GM23338 (cell line): ENCODE data around the gene MBNL1. TPM values are rescaled to one million over a fixed set of nuclear protein-coding genes. Genes with fewer than 3 reads are reported as not detected.

Experiments
- ATAC-seq: fragments of 200-7000 bp; cut with Tn5 transposase; 3 replicates; pipeline ENCODE4 v1.9.1; 2020
- DNase-seq: peaks from one replicate; pipeline ENCODE4 v3.0.0-alpha.2; 2015; ENCODE audit warnings: low spot score
- H2AFZ ChIP-seq: fragments of 200-600 bp; sonication (generic); 2 replicates; pipeline ENCODE4 v1.8.0; 2016; ENCODE audit warnings: antibody characterized with exemption, mild to moderate bottlenecking, moderate library complexity
- H3F3A ChIP-seq: fragments of 200-600 bp; sonication (generic); replicated peaks from 2 replicates; pipeline ENCODE4 v1.8.0; 2017; ENCODE audit warnings: antibody characterized with exemption, mixed run types, low read depth
- H3K27ac ChIP-seq: fragments of 200-600 bp; sonication (generic); 2 replicates; pipeline ENCODE4 v1.6.1; 2016; ENCODE audit warnings: low read depth
- H3K27me3 ChIP-seq: fragments of 200-600 bp; sonication (generic); 2 replicates; pipeline ENCODE4 v1.8.0; 2016; ENCODE audit warnings: mild to moderate bottlenecking, mixed run types, moderate library complexity; ENCODE audit not compliant: insufficient read depth
- H3K36me3 ChIP-seq: fragments of 200-600 bp; sonication (generic); 2 replicates; pipeline ENCODE4 v1.8.0; 2016; ENCODE audit warnings: mild to moderate bottlenecking; ENCODE audit not compliant: insufficient read depth
- H3K4me1 ChIP-seq: fragments of 200-600 bp; sonication (generic); 2 replicates; pipeline ENCODE4 v1.8.0; 2016; ENCODE audit warnings: mild to moderate bottlenecking, moderate library complexity; ENCODE audit not compliant: insufficient read depth
- H3K4me2 ChIP-seq: fragments of 200-600 bp; sonication (generic); 2 replicates; pipeline ENCODE4 v1.7.1; 2017; ENCODE audit warnings: mixed run types
- H3K4me3 ChIP-seq: fragments of 200-600 bp; sonication (generic); 2 replicates; pipeline ENCODE4 v1.6.1; 2016; ENCODE audit warnings: mixed run types
- H3K79me2 ChIP-seq: fragments of 200-600 bp; sonication (generic); replicated peaks from 2 replicates; pipeline ENCODE4 v1.8.0; 2017; ENCODE audit warnings: mild to moderate bottlenecking; ENCODE audit not compliant: insufficient read depth
- H3K9me2 ChIP-seq: fragments of 200-600 bp; sonication (generic); 2 replicates; pipeline ENCODE4 v1.8.0; 2017; ENCODE audit not compliant: insufficient read depth
- H4K20me1 ChIP-seq: fragments of 200-600 bp; sonication (generic); replicated peaks from 2 replicates; pipeline ENCODE4 v1.8.0; 2017; ENCODE audit warnings: mild to moderate bottlenecking; ENCODE audit not compliant: insufficient read depth
- H3K27ac Mint-ChIP-seq: 2 replicates; pipeline ENCODE4 v1.8.0; 2020; ENCODE audit warnings: inconsistent platforms, mild to moderate bottlenecking, moderate library complexity, mixed read lengths
- H3K27me3 Mint-ChIP-seq: 3 replicates; pipeline ENCODE4 v1.8.0; 2022; ENCODE audit warnings: low read depth, mild to moderate bottlenecking, moderate library complexity, mixed read lengths, inconsistent platforms; ENCODE audit not compliant: insufficient read depth, poor library complexity
- H3K36me3 Mint-ChIP-seq: 3 replicates; pipeline ENCODE4 v1.8.0; 2021; ENCODE audit warnings: low read depth, mild to moderate bottlenecking, inconsistent platforms, moderate library complexity, mixed read lengths
- H3K4me1 Mint-ChIP-seq: 3 replicates; pipeline ENCODE4 v1.8.0; 2020; ENCODE audit warnings: mild to moderate bottlenecking, inconsistent platforms, mixed read lengths
- H3K4me3 Mint-ChIP-seq: 3 replicates; pipeline ENCODE4 v1.8.0; 2021; ENCODE audit warnings: moderate library complexity, mild to moderate bottlenecking, inconsistent platforms, mixed read lengths
- H3K9me3 Mint-ChIP-seq: 3 replicates; pipeline ENCODE4 v1.8.0; 2020; ENCODE audit warnings: moderate library complexity, mild to moderate bottlenecking, inconsistent platforms, mixed read lengths
- CTCF ChIP-seq, 2 experiments: fragments of 200-600 bp in 1 of 2; sonication (generic) in 1 of 2; conservative IDR thresholded peaks; 2 replicates each; pipeline versions ENCODE4 v1.5.1 to v1.6.1; 2016 to 2017; ENCODE audit warnings: antibody characterized with exemption in 2 of 2, low read depth in 2 of 2, mild to moderate bottlenecking in 2 of 2, moderate library complexity in 1 of 2
- ETS1 ChIP-seq: IDR thresholded peaks from 2 replicates; pipeline ENCODE4 v1.6.1; 2016; ENCODE audit warnings: antibody characterized with exemption
- EZH2 ChIP-seq: fragments of 200-600 bp; sonication (generic); IDR thresholded peaks from one replicate; pipeline ENCODE4 v1.8.0; 2017; ENCODE audit warnings: antibody characterized with exemption, mild to moderate bottlenecking, low read depth; ENCODE audit not compliant: unreplicated experiment
- EZH2phosphoT487 ChIP-seq: fragments of 200-600 bp; sonication (generic); IDR thresholded peaks from one replicate; pipeline ENCODE4 v1.8.1; 2018; ENCODE audit warnings: antibody characterized with exemption; ENCODE audit not compliant: unreplicated experiment
- JUNB ChIP-seq: IDR thresholded peaks from one replicate; pipeline ENCODE4 v1.6.1; 2016; ENCODE audit warnings: antibody characterized with exemption; ENCODE audit not compliant: unreplicated experiment
- POLR2AphosphoS5 ChIP-seq: IDR thresholded peaks from 2 replicates; pipeline ENCODE4 v1.6.1; 2016; ENCODE audit warnings: antibody characterized with exemption, low read depth
- REST ChIP-seq: IDR thresholded peaks from one replicate; pipeline ENCODE4 v1.6.1; 2018; ENCODE audit warnings: antibody characterized with exemption; ENCODE audit not compliant: unreplicated experiment
- STAT1 ChIP-seq: IDR thresholded peaks from one replicate; pipeline ENCODE4 v1.6.1; 2016; ENCODE audit warnings: antibody characterized with exemption; ENCODE audit not compliant: unreplicated experiment
- ZNF114 ChIP-seq: fragments of 250-450 bp; sonication (Bioruptor Pico); IDR thresholded peaks from 2 replicates; pipeline ENCODE4 v1.5.0; 2020; ENCODE audit warnings: mild to moderate bottlenecking, moderate library complexity
- ZNF331 ChIP-seq: fragments of 250-450 bp; sonication (Bioruptor Pico); IDR thresholded peaks from 2 replicates; pipeline ENCODE4 v1.5.0; 2020; ENCODE audit warnings: low read depth, mild to moderate bottlenecking, moderate library complexity
- polyA plus RNA-seq: library from polyadenylated mRNA; unstranded; fragments of >200 nt; fragmentation: Nextera tagmentation; extraction: Ambion mirVana; gene quantifications from 2 replicates; pipeline ENCODE4 v1.2.1, GENCODE V29; 2016
- total RNA-seq: library from RNA; depleted of rRNA; stranded (reverse); fragments of >200 nt; shearing (Covaris generic); gene quantifications from 2 replicates; pipeline ENCODE4 v1.2.3, GENCODE V29; 2014

MBNL1 gene
- total and polyA plus RNA-seq, 2 experiments from 2014 or later, result 9.4 to 23.2 TPM

- Mint-ChIP-seq H3K36me3 (no peaks in the 10 kb centered on the region), H3K27ac (no peak overlapping the region), H3K9me3 (no peaks in the 10 kb centered on the region), H3K4me3 (no peak overlapping the region), H3K27me3 (no peaks in the 10 kb centered on the region), H3K4me1 (no peaks in the 10 kb centered on the region)
- H3K27me3 ChIP-seq, result no peaks in the 10 kb centered on the region
- H3K4me3 ChIP-seq, result no peak overlapping the region
- H3F3A ChIP-seq, result no peaks in the 10 kb centered on the region
- H3K27ac ChIP-seq, result no peak overlapping the region
- ATAC-seq (no peak), DNase-seq (no peak)
- H3K4me2 ChIP-seq, result no peak overlapping the region
- no peak overlapping the region for H2AFZ ChIP-seq
- peaks cover under 1% of the 10 kb centered on the region; the same call in 1 of the 2 replicates for H3K9me2 ChIP-seq
- no peak for TF ChIP-seq ETS1
- no peak for TF ChIP-seq POLR2AphosphoS5
- TF ChIP-seq JUNB, result no peak
- TF ChIP-seq STAT1, result no peak
- no peak for TF ChIP-seq REST
- H3K36me3 ChIP-seq, result no peaks in the 10 kb centered on the region
- no peaks in the 10 kb centered on the region for H4K20me1 ChIP-seq
- no peaks in the 10 kb centered on the region for H3K4me1 ChIP-seq
- H3K79me2 ChIP-seq, result no peaks in the 10 kb centered on the region
These were observed 25.4 kb upstream of the MBNL1 start for GRCh38 chr3:152243301-152243711.

DNA sequence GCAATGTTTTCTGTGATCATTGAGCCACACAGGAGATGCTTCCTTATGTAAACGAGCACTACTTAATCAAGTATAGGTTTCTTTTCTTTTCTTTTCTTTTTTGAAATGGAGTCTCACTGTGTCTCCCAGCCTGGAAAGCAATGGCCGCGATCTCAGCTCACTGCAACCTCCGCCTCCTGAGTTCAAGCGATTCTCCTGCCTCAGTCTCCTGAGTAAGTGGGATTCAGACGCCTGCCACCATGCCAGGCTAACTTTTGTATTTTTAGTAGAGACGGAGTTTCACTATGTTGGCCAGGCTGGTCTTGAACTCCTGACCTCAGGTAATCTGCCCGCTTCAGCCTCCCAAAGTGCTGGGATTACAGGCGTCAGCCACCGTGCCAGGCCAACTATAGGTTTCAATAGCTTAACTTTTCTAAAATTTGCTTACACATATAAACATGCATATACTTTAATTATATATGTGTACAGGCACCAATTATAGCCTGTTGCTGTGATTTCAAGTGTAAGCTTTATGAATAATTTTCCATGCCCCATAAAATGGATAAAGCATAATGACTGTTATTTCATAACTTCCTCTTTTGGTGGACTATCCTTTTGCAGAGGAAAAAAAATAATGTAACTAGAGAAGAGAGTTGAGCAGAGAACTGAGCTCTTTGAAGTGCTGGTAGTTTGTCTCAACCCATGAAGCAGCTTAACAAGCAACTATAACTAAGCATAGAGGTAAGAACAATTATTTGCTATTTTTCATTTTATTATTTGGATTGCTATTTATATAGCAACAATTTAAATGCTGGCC, 24.8 kb upstream of the MBNL1 start:
- no peaks in the 10 kb centered on the region for H3K36me3 Mint-ChIP-seq
- Histone ChIP-seq H3K4me3 (no peak overlapping the region), H2AFZ (no peak overlapping the region), H3K36me3 (no peaks in the 10 kb centered on the region), H3K79me2 (no peaks in the 10 kb centered on the region), H3K9me2 (no peaks in the 10 kb centered on the region; the same call in 1 of the 2 replicates), H3K27ac (no peak overlapping the region), H3F3A (no peaks in the 10 kb centered on the region), H3K4me1 (no peaks in the 10 kb centered on the region), H3K27me3 (no peaks in the 10 kb centered on the region), H4K20me1 (no peaks in the 10 kb centered on the region), H3K4me2 (no peak overlapping the region)
- H3K4me3 Mint-ChIP-seq, result no peak overlapping the region
- no peaks in the 10 kb centered on the region for H3K27me3 Mint-ChIP-seq
- DNase-seq, result no peak
- no peak for ATAC-seq
- no peaks in the 10 kb centered on the region for H3K4me1 Mint-ChIP-seq
- TF ChIP-seq REST, result no peak
- no peak for TF ChIP-seq EZH2phosphoT487
- no peak for TF ChIP-seq POLR2AphosphoS5
- no peak for TF ChIP-seq JUNB
- TF ChIP-seq CTCF (conservative IDR thresholded peaks at IDR 0.05; ENCODE audit: low read depth in 2 of 2), result no peak
- no peak for TF ChIP-seq ZNF114 (CRISPR knock-in tag)
- no peak for TF ChIP-seq STAT1
- TF ChIP-seq EZH2, result no peak
- TF ChIP-seq ZNF331 (CRISPR knock-in tag), result no peak
- no peak overlapping the region for H3K27ac Mint-ChIP-seq
- no peaks in the 10 kb centered on the region for H3K9me3 Mint-ChIP-seq
